Stimulated activated CD8-positive, alpha-beta memory T cell treated with anti-CD3 and anti-CD28 coated beads, Interleukin-15, amount 100 ng/mL, for 24 hours (primary cell): ENCODE measurements around the gene PHF21B.
"Not testable (repeated sequence)": the region's sequence is repeated elsewhere in the genome, so short reads cannot be mapped to it uniquely, and the experiment has no call there.

Experiments used
- DNase-seq: peaks from one replicate; pipeline ENCODE4 v3.0.0-alpha.2; 2020; ENCODE audit warnings: low read depth

PHF21B gene

DNA sequence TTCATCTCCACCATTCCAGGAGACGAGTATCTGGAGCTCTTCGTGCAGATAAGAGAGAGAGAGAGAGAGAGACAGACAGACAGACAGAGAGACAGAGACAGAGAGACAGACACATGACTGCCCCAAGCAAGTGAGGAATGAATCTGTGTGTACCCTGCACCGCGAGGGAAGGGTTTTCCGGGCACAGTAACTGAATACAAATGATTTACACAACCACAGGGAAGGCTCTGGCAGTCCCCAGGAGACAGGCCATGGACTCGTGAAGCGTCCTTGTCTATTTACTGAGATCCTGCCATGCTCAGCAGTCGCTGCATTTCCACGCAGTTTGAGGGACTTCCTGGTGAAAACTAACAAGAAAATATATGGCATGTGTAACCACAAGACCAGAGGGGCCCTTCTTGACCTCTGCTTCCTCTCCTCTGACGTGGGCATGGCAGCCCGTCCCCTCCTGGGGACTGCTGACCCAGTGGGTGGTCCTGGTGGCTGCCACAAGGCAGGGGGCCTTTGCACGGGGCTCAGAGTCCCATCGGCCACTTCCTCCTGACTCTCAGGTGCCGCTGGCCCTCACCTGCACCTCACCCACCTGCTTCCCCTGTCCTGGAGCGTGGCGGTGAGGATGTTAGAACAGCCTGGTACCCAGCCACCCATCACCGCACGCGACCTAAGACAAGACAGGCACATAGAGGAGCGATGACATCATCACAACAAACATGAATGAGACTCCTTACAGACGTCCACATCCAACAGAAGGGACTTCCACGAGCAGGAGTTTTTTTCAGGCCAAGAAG, 75.9 kb downstream of the PHF21B start:
- DNase-seq = no peak

DNA sequence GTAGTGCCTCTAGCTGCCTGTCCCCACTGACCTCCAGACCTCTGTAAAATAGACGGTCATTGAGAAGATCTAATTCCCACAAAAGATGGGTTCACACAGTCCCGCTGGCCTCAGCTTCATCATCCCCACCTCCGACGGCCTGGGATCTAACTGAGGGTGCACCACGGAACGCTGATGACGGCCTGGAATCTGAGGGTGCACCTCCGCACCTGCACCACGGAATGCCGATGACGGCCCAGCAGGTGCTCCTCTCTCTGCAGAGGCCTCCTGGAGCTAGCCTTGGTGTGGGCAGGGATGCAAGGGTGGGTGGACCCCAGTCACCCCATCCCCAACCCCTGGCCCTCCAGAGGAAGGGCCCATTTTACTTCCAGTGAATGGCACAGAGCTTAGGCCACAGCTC, 77.3 kb downstream of the PHF21B start:
- DNase-seq = no peak

GRCh38 chr22:44931766-44932165, 78.0 kb downstream of the PHF21B start:
- no peak for DNase-seq

DNA sequence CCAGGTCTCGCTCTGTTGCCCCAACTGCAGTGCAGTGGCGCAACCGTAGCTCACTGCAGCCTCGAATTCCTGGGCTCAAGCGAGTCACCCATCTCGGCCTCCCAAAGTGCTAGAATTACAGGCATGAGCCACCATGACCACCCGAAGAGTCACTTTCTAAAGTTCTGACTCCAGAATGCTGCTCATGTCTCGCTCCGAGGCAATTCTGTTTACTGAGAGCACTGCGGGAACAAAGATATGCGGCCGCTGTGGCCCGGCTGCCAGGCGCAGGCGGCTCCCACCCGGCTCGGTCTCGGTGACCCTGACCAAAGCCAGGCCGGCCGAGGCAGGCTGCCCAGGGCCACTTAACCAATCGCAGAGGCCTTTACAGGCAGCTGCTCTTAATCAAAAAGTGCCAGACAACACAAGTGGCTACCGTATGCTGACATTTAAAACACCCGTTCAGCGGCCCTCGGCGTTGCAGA, 78.7 kb downstream of the PHF21B start:
- DNase-seq = no peak

GRCh38 chr22:44930711-44931035, 79.1 kb downstream of the PHF21B start:
- DNase-seq = no peak

DNA sequence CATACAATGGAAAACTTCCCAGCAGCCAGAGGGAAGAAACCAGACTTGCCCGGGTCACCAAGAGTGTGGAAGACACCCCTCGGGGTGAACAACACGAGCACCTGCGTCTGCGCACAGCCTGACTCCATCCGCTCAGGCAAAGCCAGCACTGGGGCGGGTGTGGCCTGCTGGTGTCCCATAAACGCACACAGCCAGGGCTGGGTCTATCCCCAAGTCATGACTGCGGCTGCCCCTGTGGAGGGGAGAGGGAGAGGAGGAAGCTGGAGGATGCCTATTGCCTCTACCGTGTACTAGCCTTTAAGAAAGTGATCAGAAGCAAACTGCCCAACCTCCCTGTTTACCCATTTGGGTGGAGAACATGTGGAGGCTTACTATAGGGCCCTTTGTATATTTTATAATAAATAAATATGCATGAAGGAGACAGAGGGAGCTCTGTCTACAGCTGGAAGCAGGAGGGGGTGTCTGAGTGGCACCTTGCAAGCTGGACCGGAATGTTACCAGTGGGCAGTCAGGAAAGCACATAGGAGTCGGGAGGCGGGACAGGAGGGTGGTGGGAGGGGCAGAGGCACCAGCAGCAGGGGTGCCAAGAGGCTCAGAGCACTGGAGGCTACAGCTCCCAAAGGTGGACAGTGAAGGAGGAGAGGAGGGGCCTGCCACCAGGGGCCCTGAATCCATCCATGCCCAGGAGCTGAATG, 79.6 kb downstream of the PHF21B start:
- DNase-seq = no peak

DNA sequence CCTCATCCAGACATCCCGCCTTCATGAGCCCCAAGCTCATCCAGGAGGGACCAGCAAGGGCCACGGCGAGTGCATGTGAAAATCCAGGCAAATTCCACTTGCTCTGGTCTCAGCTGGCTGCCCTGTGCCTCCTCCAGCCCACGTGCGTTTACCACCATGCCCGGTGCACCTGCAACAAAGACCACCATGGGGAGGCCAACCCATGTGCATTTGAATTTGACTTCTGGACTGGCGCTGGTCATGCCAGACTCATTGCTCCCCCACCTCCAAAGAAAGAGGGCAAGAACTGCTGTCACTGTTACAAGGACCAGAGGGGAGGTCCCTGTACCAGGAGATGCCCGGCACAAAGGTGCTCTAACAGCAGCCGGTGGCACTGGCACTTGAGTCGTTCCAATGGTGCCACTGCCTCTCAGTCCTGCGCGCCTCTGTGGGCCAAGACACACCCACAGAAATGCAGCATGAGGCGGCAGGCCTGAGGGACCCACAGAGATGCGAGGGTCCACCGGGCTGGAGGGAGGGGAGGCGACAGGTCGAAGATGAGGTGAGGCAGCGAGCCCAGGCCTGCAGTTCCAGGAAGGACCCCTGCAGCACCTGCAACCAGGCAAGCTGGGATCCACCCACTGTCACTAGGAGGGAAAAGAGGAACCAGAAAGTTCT, 80.3 kb downstream of the PHF21B start:
- no peak for DNase-seq

- no peak for DNase-seq
Measured at GRCh38 chr22:44928711-44929358, 81.0 kb downstream of the PHF21B start.

DNA sequence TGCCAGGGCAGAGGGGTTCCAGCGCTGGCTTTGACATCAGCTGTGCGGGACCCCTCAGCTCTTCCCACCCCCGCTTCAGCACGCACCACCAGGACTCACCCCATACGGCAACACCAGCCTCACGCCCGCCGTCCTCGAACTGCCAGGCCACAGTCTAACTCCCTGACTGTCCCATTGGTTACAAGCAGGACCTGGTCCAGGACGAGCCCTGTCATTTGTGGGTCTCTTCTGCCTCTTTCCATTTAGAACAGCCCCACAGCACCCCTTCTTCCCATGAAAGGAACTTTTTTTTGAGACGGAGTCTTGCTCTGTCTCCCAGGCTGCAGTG, 81.7 kb downstream of the PHF21B start:
- DNase-seq = no peak

DNA sequence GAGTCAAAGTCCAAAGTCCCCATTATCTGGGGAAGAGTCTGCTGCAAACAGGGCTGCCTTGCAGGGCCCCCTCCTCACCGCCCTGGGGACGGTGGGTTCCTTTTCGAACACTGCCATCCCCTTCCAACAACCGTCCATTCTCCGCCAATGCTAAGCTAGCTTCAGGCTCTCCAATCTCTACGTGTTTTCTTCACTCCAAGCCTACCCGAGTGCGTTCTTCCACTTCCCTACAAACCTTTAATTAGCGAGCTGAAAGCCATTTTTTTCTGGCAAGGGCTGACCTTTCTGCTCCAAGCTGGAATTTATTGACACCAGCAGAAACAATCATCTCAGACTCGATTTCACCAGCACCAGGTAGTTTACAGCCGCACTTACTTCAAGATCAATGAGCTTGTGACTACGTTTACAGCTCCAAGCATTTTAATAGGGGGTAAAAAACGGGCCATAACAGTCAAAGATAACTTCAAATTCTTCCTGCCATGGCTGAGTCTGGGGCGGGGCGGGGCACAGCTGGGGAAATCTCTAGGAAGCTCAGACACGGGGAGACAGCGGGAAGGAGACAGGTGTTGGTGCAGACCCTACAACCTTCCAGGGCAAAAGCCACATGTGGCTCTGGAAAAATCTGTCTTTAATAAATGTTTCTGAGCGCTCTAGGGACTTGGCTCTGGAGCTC, 82.2 kb downstream of the PHF21B start:
- DNase-seq = no peak

DNA sequence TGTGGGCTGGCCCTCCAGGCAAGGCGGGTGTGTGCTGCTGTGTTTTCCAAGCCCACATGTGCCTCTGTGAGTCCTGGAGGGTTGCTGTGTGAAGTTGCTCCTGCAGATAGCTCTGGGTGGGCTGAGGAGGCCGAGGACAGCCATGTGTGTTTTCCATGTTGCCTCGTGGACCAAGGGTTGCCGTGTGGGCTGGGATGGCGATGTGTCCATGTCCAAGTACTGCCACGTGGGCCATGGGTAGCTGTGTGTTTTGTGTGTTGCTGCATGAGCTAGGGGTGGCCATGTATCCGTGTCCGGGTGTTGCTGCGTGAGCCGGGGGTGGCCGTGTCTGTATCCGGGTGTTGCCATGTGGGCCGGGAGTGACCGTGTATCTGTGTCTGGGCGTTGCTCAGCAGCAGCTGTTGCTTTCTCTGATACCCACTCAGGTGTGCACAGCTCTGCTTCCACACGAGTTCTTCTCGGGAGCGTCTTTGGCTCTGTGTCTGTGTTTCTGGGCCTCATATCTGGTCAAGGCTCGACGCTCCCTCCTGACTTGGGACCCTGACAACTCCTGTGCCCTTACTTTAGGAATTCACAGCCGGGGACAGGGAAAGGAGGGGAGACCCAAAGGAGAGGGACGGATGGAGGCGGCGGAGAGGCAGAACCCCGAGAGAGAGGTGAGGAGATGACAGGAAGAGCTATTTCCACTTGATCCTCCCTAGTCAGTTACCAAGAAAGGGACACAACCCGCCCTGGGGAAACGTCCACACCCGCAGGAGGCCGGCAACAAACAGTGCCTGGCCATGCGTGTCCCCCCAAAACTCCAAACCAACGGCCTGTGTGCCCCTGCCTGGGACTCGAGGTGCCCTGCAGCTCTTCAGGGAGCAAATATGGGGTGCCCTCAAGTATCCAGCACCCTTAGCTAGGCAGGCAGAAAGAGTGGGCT, 83.1 kb downstream of the PHF21B start:
- no peak for DNase-seq

GRCh38 chr22:44926124-44926475, 83.7 kb downstream of the PHF21B start:
- no peak for DNase-seq

- no peak for DNase-seq
Measured at GRCh38 chr22:44925465-44926123, 84.2 kb downstream of the PHF21B start.

- DNase-seq = no peak
Measured at GRCh38 chr22:44924710-44925109, 85.1 kb downstream of the PHF21B start.

- no peak for DNase-seq
Measured at GRCh38 chr22:44924098-44924497, 85.7 kb downstream of the PHF21B start.

DNA sequence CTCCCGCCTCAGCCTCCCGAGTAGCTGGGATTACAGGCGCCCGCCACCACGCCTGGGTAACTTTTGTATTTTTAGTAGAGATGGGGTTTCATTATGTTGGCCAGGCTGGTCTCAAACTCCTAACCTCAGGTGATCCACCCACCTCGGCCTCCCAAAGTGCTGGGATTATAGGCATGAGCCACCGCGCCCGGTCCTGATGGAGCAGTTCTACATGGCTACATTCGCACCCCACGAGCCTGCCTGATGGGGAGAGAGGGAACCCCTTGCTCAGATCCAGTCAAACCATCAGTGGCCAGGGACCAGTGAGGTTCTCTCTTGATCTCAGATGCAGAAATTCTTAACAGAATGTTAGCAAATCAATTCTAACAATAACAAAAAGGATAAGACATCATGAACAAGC, 88.0 kb downstream of the PHF21B start:
- DNase-seq = not testable (repeated sequence)

- DNase-seq = no peak
Measured at GRCh38 chr22:44920183-44920582, 89.6 kb downstream of the PHF21B start.

GRCh38 chr22:44919691-44920090, 90.1 kb downstream of the PHF21B start:
- DNase-seq = no peak

DNA sequence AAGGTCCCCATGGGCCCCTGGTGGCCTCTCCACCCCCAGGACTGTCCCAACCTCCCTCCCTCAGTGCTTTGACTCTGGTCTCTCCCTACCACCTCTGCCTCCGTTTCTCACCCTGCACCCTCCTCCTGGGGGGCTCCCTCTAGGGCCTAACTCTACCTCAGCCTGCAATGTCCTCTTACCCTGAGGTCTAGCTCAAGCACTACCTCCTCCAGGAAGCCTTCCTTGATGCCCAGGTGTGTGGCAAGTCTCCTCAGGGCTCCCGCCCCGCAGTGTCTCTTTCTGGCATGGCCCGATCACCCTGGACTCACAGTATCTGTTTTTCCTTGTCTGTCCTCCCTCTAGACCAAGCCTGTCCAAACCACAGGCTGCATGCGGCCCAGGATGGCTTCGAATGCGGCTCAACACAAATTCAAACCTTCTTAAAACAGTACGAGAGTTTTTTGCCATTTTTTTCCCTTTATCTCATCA, 90.8 kb downstream of the PHF21B start:
- no peak for DNase-seq

GRCh38 chr22:44918166-44918924, 91.5 kb downstream of the PHF21B start:
- no peak for DNase-seq
